DMS53 treated with DMSO at 0.1 percent for 48 hours (cell line): ENCODE results near the gene LRRC4C.
A peak's percentile ranks its signal among the peaks of the same experiment; 100 is the strongest.

Experiments used
- DNase-seq: peaks from one replicate; lab custom pipeline; 2025; ENCODE audit not compliant: unreplicated experiment; lab: John Stamatoyannopoulos, UW

The LRRC4C gene

DNA sequence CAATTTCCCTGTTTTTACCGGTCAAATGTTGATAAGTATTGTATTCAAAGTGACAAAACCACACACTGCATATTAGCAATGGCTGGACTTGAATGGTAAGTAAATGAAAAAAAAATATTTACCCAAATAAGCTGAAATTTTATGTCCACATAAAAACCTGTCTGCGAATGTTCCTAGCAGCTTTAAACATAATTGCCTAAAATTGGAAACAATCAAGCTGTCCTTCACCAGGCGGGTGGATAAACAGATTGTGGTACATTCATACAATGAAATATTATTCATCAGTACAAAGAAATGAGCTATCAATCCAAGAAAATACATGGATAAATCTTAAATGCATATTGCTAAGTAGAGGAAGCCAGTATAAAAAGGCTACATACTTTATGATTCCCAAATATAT lies 1067.8 kb downstream of the LRRC4C start:
- no peak for DNase-seq

GRCh38 chr11:40388097-40388818 lies 1071.2 kb downstream of the LRRC4C start:
- DNase-seq = no peak

- DNase-seq = no peak
Measured at GRCh38 chr11:40387240-40387980, 1072.0 kb downstream of the LRRC4C start.

DNA sequence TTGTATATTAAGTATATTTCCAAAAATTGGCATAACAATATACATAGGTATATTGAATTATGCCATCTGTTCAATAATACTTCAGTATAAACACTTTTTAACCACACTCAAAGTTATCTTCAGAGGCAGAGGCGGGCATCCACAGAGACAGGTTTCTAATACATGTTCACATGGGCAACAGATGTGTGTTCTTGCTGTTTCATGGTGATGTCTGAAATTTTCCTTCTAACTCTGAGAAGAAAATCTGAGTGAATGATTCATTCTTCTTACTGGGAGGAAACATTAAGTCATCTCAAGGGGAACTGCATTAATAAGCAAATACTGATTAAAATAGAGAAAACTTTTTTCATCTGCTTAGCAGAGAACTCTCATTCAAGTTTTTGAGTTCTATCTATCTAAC lies 1074.5 kb downstream of the LRRC4C start:
- no peak for DNase-seq

DNA sequence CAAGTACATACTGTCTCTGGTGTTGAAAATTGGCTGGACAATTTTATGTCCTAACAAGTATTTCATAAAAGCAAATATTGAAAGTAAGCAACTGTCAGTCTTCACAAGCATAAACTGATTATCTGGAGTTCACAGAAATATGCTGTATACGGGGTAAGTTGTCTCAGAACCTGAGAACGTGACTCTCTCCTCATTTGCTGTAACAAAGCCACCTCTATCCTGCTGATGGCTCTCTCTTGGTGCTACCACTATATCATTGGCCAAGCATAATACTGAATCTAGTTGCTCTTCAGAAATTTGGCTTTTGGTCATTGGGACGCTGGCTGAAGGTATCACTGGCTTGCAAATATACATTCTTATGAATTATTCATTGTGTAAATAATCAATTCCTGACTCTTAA lies 1078.0 kb downstream of the LRRC4C start:
- DNase-seq = no peak

DNA sequence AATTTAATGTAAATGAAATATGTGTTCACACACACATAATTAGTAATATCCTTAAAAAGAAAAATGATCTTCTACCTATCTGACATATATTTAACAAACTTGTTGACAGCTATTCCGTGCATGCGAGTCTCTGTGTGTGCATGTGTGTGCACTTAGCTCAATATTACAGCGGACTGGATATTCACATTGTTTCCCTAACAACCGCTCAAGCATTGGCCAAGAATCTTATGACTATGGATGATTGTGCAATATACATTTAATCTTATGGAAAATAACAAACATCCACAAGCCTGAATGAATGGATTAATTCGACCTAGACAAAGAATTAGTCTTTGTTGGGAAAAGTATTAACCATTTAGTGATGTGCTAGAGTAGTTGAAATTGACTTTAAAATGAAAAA lies 1078.6 kb downstream of the LRRC4C start:
- DNase-seq = no peak

DNA sequence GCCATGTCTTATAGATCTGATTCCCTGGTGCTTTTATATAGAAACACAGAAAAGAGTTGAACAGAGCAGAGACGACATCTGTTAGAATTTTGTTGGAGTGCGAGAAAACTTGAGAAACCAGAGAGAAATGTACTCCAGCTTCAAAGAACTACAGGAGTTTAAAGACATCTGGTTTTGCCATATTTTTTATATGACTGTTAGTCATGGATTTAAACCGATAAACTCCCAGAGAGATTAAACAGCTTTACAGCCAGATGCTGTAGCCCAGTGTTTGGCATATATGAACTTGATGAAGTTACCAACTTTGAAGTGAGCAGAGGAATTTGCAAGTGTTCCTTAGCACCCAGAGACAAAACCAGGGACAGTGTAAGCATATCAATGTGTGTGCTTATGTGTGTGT lies 1083.1 kb downstream of the LRRC4C start:
- DNase-seq = no peak

GRCh38 chr11:40370821-40371616 lies 1088.4 kb downstream of the LRRC4C start:
- DNase-seq = no peak

DNA sequence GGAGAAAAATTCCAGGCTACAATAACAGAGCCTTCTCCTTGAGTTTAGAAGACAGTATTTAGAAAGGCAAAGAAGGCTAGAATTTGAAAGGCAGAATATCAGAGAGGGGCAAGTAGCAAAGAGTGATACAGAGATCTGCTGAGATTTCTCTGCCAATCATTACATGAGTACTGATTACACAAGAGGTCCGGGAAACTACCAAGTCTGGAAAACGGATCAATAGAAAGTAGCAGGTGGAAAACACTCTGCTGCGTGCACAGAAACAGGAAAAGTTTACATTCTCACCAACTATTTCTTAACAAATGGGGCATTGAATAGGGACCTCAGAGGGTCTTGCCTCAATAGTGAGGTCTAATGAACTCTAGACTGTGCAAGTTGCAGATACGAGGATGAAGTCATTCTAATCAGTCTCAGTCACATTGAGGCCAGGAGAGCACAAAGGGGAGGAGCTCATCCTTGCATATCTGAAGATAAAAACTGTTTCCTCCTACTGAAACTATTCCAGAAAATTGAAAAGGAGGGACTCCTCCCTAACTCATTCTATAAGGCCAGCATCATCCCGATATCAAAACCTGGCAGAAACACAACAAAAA lies 1099.2 kb downstream of the LRRC4C start:
- no peak for DNase-seq

- DNase-seq = no peak
Measured at GRCh38 chr11:40354121-40354520, 1105.3 kb downstream of the LRRC4C start.

GRCh38 chr11:40340911-40341310 lies 1118.5 kb downstream of the LRRC4C start:
- DNase-seq = no peak

- peak; percentile 38 for DNase-seq
Measured at GRCh38 chr11:40338739-40339138, 1120.7 kb downstream of the LRRC4C start.

GRCh38 chr11:40338062-40338461 lies 1121.4 kb downstream of the LRRC4C start:
- no peak for DNase-seq

DNA sequence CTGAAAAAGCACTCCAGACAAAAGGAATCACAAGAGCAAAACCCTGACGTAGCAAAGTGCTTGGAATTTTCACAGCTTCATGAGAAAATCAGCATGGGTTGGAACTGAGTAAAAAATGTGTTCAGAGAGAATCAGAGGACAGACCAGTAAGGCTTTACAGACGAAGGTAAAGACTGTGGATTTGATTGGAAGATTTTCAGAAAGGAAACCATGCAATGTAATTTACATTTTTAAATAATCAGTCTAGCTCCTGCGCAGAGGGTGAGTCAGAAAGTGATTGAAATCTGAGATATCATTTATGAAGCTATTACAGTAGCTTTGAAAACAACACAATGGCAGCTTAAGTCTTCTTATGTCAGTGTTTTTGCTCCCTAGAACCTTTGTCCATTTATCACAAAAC lies 1122.3 kb downstream of the LRRC4C start:
- DNase-seq = no peak

- peak; percentile 84 for DNase-seq
Measured at GRCh38 chr11:40328890-40329614, 1130.4 kb downstream of the LRRC4C start.

DNA sequence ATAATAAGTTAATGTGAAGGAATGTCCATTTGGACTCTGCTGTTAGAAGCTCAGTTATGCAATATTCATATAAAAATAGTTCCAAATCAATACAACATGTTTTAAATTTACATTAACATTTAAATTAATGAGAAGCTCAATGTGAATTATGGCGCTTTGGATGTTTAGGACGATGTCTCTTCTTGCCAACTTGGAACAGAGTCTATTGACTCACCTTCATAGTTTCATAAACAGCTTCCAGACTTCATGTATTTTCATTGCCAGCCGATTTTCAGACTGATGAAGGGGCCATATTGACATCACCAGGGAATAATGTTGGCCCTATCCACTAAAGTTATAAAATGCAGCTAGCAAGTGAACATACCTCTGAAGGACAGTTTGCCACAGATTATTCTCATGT lies 1136.2 kb downstream of the LRRC4C start:
- DNase-seq = no peak

- DNase-seq = no peak
Measured at GRCh38 chr11:40321537-40321936, 1137.9 kb downstream of the LRRC4C start.

- DNase-seq = no peak
Measured at GRCh38 chr11:40316171-40316570, 1143.3 kb downstream of the LRRC4C start.

GRCh38 chr11:40315122-40315521 lies 1144.3 kb downstream of the LRRC4C start:
- no peak for DNase-seq

DNA sequence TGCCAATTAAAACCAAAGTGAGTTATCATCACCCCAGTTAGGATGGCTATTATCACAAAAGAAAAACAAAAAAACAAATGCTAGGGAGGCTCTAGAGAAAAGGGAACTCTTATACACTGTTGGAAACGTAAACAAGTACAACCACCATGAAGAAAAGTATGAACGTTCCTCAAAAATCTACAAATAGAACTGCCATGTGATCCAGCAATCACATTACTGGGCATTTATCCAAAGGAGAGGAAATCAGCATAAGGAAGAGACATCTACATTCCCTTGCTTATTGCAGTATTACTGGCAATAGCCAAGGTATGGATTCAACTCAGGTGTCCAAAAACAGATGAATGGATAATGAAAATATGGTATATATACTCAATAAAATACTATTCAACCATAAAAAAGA lies 1145.1 kb downstream of the LRRC4C start:
- no peak for DNase-seq
